GM19438 (cell line): Measurements from ENCODE around the gene TIA1.
"Not testable (repeated sequence)": the region's sequence is repeated elsewhere in the genome, so short reads cannot be mapped to it uniquely, and the experiment has no call there.

Experiments used
- ATAC-seq: cut with Tn5 transposase; IDR thresholded peaks from one replicate; pipeline ENCODE4 v1.9.1; 2021; ENCODE audit warnings: low read depth; ENCODE audit not compliant: unreplicated experiment

The TIA1 gene

GRCh38 chr2:70169654-70170245 is 78.7 kb downstream of the TIA1 start:
- ATAC-seq, result not testable (repeated sequence)

GRCh38 chr2:70161069-70161534 is 87.3 kb downstream of the TIA1 start:
- ATAC-seq, result peak; percentile 94

GRCh38 chr2:70160545-70160944 is 87.9 kb downstream of the TIA1 start:
- ATAC-seq, result no peak
